Liver (tissue), 9 donors: Measurements from ENCODE around the gene SCYGR4. TPM values are rescaled to one million over a fixed set of nuclear protein-coding genes. Genes with fewer than 3 reads are reported as not detected.

Experiments used
- DNase-seq: peaks from one replicate; pipeline ENCODE4 v3.0.0-alpha.2; 2017; ENCODE audit warnings: low spot score
- H3K27ac ChIP-seq, 2 donors: one replicate each; pipeline ENCODE4 v1.7.0; 2013; ENCODE audit warnings: inconsistent platforms in 2 of 2, low read length in 2 of 2, control low read depth in 1 of 2, low read depth in 1 of 2, mild to moderate bottlenecking in 1 of 2
- H3K27me3 ChIP-seq, 4 donors: one replicate each; pipeline versions ENCODE4 v1.6.1 to v1.7.0; 2013; ENCODE audit warnings: low read length in 3 of 4, inconsistent platforms in 1 of 4, mild to moderate bottlenecking in 1 of 4, moderate library complexity in 1 of 4; ENCODE audit not compliant: control insufficient read depth in 4 of 4, insufficient read depth in 4 of 4
- H3K36me3 ChIP-seq, 4 donors: one replicate each; pipeline versions ENCODE4 v1.6.1 to v1.7.0; 2013; ENCODE audit warnings: low read length in 3 of 4, mild to moderate bottlenecking in 3 of 4, low read depth in 1 of 4, moderate library complexity in 1 of 4; ENCODE audit not compliant: control insufficient read depth in 4 of 4, insufficient read depth in 3 of 4
- H3K4me1 ChIP-seq, 4 donors: one replicate each; pipeline versions ENCODE4 v1.6.1 to v1.7.0; 2013; ENCODE audit warnings: low read length in 3 of 4, mild to moderate bottlenecking in 3 of 4, moderate library complexity in 1 of 4; ENCODE audit not compliant: control insufficient read depth in 4 of 4, insufficient read depth in 4 of 4
- H3K4me3 ChIP-seq, 3 donors: one replicate each; pipeline versions ENCODE4 v1.6.1 to v1.7.0; 2013; ENCODE audit warnings: low read length in 3 of 3, control low read depth in 1 of 3, low read depth in 1 of 3, mild to moderate bottlenecking in 1 of 3
- H3K9ac ChIP-seq, 2 donors: one replicate each; pipeline ENCODE4 v1.7.0; 2013; ENCODE audit warnings: low read length in 2 of 2, mild to moderate bottlenecking in 2 of 2, moderate library complexity in 2 of 2, control low read depth in 1 of 2, low read depth in 1 of 2
- H3K9me3 ChIP-seq, 4 donors: one replicate each; pipeline versions ENCODE4 v1.6.1 to v1.7.0; 2013; ENCODE audit warnings: low read length in 3 of 4; ENCODE audit not compliant: control insufficient read depth in 4 of 4
- ATF3 ChIP-seq: IDR thresholded peaks from 2 replicates; pipeline ENCODE4 v1.6.1; 2016; ENCODE audit warnings: antibody characterized with exemption
- CTCF ChIP-seq: fragments of 150-350 bp; IDR thresholded peaks from 2 replicates; pipeline ENCODE4 v1.5.1; 2017; ENCODE audit warnings: improper control_type of control experiment, low read depth, low read length; ENCODE audit not compliant: missing input control
- EGR1 ChIP-seq, 2 donors: IDR thresholded peaks; 2 replicates each; pipeline ENCODE4 v1.6.1; 2016 to 2018; ENCODE audit warnings: antibody characterized with exemption in 2 of 2, low read depth in 2 of 2
- FOXA1 ChIP-seq: IDR thresholded peaks from 2 replicates; pipeline ENCODE4 v1.6.1; 2016; ENCODE audit warnings: antibody characterized with exemption
- FOXA2 ChIP-seq: IDR thresholded peaks from 2 replicates; pipeline ENCODE4 v1.6.1; 2016; ENCODE audit warnings: antibody characterized with exemption
- HNF4A ChIP-seq, 2 donors: conservative IDR thresholded peaks; 2 replicates each; pipeline ENCODE4 v1.6.1; 2016; ENCODE audit warnings: antibody characterized with exemption in 2 of 2, mild to moderate bottlenecking in 2 of 2
- JUND ChIP-seq, 2 donors: IDR thresholded peaks; 2 replicates each; pipeline ENCODE4 v1.6.1; 2016; ENCODE audit warnings: antibody characterized with exemption in 2 of 2
- MAX ChIP-seq: IDR thresholded peaks from 2 replicates; pipeline ENCODE4 v1.6.1; 2016; ENCODE audit warnings: antibody characterized with exemption
- NR2F2 ChIP-seq: IDR thresholded peaks from 2 replicates; pipeline ENCODE4 v1.6.1; 2016; ENCODE audit warnings: antibody characterized with exemption
- RAD21 ChIP-seq, 2 donors: IDR thresholded peaks; 2 replicates each; pipeline ENCODE4 v1.6.1; 2016; ENCODE audit warnings: antibody characterized with exemption in 2 of 2, mild to moderate bottlenecking in 2 of 2
- REST ChIP-seq: IDR thresholded peaks from 2 replicates; pipeline ENCODE4 v1.6.1; 2016; ENCODE audit warnings: antibody characterized with exemption, mild to moderate bottlenecking
- RXRA ChIP-seq, 2 donors: IDR thresholded peaks; 2 replicates each; pipeline ENCODE4 v1.6.1; 2017 to 2018; ENCODE audit warnings: antibody characterized with exemption in 2 of 2, mild to moderate bottlenecking in 1 of 2
- SP1 ChIP-seq: IDR thresholded peaks from 2 replicates; pipeline ENCODE4 v1.6.1; 2018; ENCODE audit warnings: antibody characterized with exemption, mild to moderate bottlenecking
- TAF1 ChIP-seq: conservative IDR thresholded peaks from 2 replicates; pipeline ENCODE4 v1.6.1; 2016; ENCODE audit warnings: antibody characterized with exemption, mild to moderate bottlenecking
- YY1 ChIP-seq: IDR thresholded peaks from 2 replicates; pipeline ENCODE4 v1.6.1; 2016; ENCODE audit warnings: antibody characterized with exemption, mild to moderate bottlenecking
- ZBTB33 ChIP-seq: IDR thresholded peaks from 2 replicates; pipeline ENCODE4 v1.6.1; 2016; ENCODE audit warnings: antibody characterized with exemption
- WGBS: extraction: QIAGEN DNeasy Blood & Tissue Kit; methylation state at CpG from one replicate; pipeline ENCODE4 v1.1.7; 2013; 5-methylcytosine and 5-hydroxymethylcytosine counted together
- polyA plus RNA-seq, 2 donors: library from polyadenylated mRNA; stranded (reverse) in 1 of 2; unstranded in 1 of 2; fragments of 200-250 nt in 1 of 2; fragments of >200 nt in 1 of 2; fragmentation: Nextera tagmentation in 1 of 2; extraction: Ambion mirVana in 1 of 2; gene quantifications; one replicate each; pipeline versions ENCODE4 v1.2.1 to v1.2.3, GENCODE V29; 2013 to 2015
- total RNA-seq, 2 donors: library from RNA; depleted of rRNA; stranded (reverse); fragments of >200 nt; gene quantifications; one replicate each; pipeline ENCODE4 v1.2.3, GENCODE V29; 2014
- donor health status: healthy.
- donor health status: healthy.
- donor health status: healthy.
- donor health status: healthy.
- donor health status: healthy.

Gene SCYGR4
- total and polyA plus RNA-seq, 4 donors = not detected

- peak; percentile 36 for TF ChIP-seq REST
Measured at GRCh38 chr2:227653419-227653818, 36.1 kb downstream of the SCYGR4 start (continued).

- Histone ChIP-seq H3K4me1 (peaks cover 0 to 7% (median 2%) of the 10 kb centered on the region in 4 donors), H3K9ac (no peak overlapping the region), H3K36me3 (no peaks in the 10 kb centered on the region), H3K27ac (no peak overlapping the region), H3K27me3 (no peaks in the 10 kb centered on the region), H3K9me3 (no peaks in the 10 kb centered on the region), H3K4me3 (no peak overlapping the region)
- DNase-seq = no peak
- 81% methylated on average over 1 of the region's 1 CpG for WGBS
- TF ChIP-seq SP1 (no peak), JUND (IDR thresholded peaks at IDR 0.05) (no peak), ATF3 (no peak), RXRA (IDR thresholded peaks at IDR 0.05) (no peak), YY1 (no peak), TAF1 (no peak), ZBTB33 (no peak), FOXA2 (no peak), CTCF (no peak), NR2F2 (no peak), HNF4A (conservative IDR thresholded peaks at IDR 0.05) (no peak)
Measured at GRCh38 chr2:227654426-227654825, 37.1 kb downstream of the SCYGR4 start.

GRCh38 chr2:227655454-227655853 lies 38.2 kb downstream of the SCYGR4 start:
- DNase-seq = no peak
- no peaks in the 10 kb centered on the region for H3K9me3 ChIP-seq
- no peak overlapping the region for H3K4me3 ChIP-seq
- WGBS = 13% methylated on average over 1 of the region's 1 CpG
- H3K9ac ChIP-seq = no peak overlapping the region
- H3K27ac ChIP-seq = no peak overlapping the region
- H3K27me3 ChIP-seq = no peaks in the 10 kb centered on the region
- H3K36me3 ChIP-seq = no peaks in the 10 kb centered on the region
- peaks cover 0 to 7% (median 2%) of the 10 kb centered on the region in 4 donors for H3K4me1 ChIP-seq
- TF ChIP-seq YY1 = peak; percentile 78
- no peak for TF ChIP-seq EGR1 (IDR thresholded peaks at IDR 0.05; ENCODE audit: low read depth in 2 of 2)
- peak; percentile 69 for TF ChIP-seq REST
- peak; percentile 4 to 44 for TF ChIP-seq RAD21 (IDR thresholded peaks at IDR 0.05)
- TF ChIP-seq RXRA (IDR thresholded peaks at IDR 0.05) = peak; percentile 76 to 92
- peak; percentile 81 to 95 for TF ChIP-seq HNF4A (conservative IDR thresholded peaks at IDR 0.05)
- TF ChIP-seq MAX = peak; percentile 67
- TF ChIP-seq FOXA1 = no peak
- TF ChIP-seq JUND (IDR thresholded peaks at IDR 0.05) = peak; percentile 97 to 100
- no peak for TF ChIP-seq CTCF
- peak; percentile 89 for TF ChIP-seq ATF3
